DND-41 (cell line): ENCODE results near the gene SELL.

Source experiments
- CTCF ChIP-seq: IDR thresholded peaks from 2 replicates; pipeline ENCODE4 v1.5.1; 2012; ENCODE audit warnings: borderline replicate concordance, low read length, moderate library complexity, mild to moderate bottlenecking; ENCODE audit not compliant: poor library complexity, severe bottlenecking; ENCODE audit errors: extremely low read depth
- EZH2 ChIP-seq: IDR thresholded peaks from 3 replicates; pipeline ENCODE4 v1.6.1; 2012; ENCODE audit warnings: borderline replicate concordance, low read depth, mild to moderate bottlenecking, moderate library complexity, low read length, inconsistent platforms; ENCODE audit not compliant: severe bottlenecking

DNA sequence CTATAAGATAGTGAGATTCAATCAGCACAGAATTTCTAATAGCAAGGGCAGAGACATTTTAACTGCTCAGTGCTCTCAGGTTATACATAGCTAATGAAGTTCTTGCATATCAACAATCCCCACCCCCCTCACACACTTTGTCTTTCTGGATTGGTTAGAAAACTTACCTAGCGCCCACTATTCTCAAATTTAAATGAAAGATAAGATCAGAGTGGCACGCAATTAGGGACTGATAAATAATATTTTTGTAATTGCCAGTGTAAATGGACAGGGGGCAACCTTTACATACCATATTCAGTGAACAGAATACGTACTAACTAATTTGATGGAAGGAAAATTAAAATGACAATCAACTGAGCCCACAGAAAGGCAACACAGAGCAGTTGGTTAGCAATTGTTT, 11.7 kb downstream of the SELL start:
- peak; percentile 36 for TF ChIP-seq CTCF
- no peak for TF ChIP-seq EZH2
